GM10266 (cell line): Measurements from ENCODE around the gene RMND5B.
"Not testable (repeated sequence)": the region's sequence is repeated elsewhere in the genome, so short reads cannot be mapped to it uniquely, and the experiment has no call there.

ENCODE experiments used
- DNase-seq: peaks from one replicate; pipeline ENCODE4 v3.0.0; 2012; ENCODE audit errors: extremely low spot score
- TF ChIP-seq, protein P1 (sequence below): IDR thresholded peaks from 2 replicates; pipeline ENCODE4 v1.5.1; 2012; ENCODE audit warnings: mild to moderate bottlenecking, low read depth; ENCODE audit not compliant: control insufficient read depth, insufficient read depth; ENCODE audit errors: missing control alignments

Gene RMND5B, protein sequence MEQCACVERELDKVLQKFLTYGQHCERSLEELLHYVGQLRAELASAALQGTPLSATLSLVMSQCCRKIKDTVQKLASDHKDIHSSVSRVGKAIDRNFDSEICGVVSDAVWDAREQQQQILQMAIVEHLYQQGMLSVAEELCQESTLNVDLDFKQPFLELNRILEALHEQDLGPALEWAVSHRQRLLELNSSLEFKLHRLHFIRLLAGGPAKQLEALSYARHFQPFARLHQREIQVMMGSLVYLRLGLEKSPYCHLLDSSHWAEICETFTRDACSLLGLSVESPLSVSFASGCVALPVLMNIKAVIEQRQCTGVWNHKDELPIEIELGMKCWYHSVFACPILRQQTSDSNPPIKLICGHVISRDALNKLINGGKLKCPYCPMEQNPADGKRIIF

DNA sequence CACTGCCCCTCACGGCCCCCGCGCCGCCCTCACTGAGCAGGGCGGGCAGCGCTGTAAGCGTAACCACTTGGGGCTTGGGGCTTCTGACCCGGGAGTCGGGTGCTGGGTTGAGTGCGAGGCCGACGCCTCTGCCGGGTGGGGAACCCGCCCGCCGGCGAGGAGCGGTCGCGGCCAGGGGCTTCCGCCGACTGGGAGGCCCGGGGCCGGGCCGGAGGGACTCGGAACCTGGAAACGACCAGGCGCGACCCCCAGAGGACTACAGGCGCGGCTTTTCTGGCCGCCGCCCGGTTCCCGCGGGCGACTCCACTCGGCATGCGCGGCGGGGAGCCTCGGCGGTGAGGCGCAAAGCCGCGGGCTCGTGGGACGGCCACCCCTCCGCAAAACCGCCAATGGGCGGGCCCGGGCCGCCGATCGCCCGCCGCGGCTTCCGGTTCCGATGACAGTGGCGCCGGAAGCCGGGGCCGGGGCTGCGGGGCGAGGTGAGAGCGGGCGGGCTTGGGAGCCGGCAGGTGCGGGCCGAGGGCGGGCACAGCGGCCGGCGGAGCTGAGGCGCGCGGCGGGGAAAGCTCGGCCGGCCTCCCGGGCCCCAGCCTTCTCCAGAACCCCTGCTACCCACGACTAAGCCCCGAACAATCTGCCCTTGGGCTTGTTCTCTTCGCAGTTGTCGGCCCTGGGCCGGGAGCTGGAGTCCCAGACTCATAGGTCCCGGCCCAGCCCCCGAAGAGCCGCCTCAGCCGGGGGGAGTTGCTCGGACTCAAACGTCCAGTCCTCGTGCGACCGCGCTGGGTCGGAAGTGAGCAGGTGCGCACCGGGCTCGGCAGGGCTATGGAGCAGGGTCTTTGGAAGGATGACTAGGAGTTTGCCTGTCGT is at the start of gene RMND5B:
Gene RMND5B, plus strand, starts transcription at position 439 of the 870 bp plus-strand sequence. CDS start 7,106 bp downstream, outside the sequence.
- TF ChIP-seq, protein P1, sequence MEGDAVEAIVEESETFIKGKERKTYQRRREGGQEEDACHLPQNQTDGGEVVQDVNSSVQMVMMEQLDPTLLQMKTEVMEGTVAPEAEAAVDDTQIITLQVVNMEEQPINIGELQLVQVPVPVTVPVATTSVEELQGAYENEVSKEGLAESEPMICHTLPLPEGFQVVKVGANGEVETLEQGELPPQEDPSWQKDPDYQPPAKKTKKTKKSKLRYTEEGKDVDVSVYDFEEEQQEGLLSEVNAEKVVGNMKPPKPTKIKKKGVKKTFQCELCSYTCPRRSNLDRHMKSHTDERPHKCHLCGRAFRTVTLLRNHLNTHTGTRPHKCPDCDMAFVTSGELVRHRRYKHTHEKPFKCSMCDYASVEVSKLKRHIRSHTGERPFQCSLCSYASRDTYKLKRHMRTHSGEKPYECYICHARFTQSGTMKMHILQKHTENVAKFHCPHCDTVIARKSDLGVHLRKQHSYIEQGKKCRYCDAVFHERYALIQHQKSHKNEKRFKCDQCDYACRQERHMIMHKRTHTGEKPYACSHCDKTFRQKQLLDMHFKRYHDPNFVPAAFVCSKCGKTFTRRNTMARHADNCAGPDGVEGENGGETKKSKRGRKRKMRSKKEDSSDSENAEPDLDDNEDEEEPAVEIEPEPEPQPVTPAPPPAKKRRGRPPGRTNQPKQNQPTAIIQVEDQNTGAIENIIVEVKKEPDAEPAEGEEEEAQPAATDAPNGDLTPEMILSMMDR: no peak
- DNase-seq: peak; percentile 94

DNA sequence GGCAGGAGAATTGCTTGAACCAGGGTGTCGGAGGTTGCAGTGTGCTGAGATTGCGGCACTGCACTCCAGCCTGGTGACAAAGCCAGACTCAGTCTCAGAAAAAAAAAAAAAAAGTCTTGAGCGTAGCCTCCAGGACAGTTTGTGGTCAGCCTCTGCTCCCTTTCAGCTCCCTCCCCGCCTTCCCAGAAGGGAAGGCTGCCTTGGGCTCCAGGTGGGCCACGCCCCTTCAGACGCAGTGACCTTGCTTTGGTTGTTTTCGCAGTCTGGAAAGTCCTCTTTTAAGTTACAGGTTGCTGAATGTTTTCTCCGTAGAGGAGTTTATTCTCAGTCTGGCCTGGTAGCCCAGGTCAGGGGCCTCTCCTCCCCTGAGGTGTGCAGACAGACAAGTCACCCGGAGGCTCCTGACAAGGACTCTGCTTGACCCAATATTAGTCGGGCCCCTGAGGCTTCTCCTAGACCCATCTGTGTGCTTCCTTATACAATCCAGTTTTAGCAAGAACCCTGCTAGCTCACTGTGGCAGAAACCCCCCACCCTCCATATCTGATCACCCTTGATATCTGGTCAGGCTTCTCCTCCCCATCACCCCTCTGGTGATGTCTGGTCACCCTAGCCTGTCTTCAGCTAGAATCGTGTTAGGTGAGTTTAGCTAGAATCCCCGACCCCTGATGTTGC is 49.1 kb upstream of the RMND5B start:
- no peak for DNase-seq

DNA sequence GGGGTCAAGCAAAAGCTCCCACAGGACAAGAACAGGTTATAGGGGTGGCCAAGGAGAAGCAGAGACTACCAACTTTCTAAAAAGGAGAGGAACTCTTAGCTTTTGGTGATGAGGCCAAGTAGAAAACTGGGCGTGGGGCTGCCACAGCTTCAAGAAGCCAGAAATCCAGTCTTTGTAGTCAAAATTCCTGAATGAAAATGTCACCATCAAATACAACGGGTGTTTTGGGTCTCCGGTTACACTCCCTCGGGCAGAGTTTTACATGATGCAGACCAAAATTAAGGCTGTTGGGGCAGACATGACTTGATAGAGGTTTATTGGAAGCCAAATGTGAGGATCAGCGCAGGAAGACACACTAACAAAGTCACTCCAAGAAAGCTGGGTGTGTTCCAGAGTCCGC is 46.9 kb upstream of the RMND5B start:
- DNase-seq: no peak
- TF ChIP-seq, protein P1: no peak

More for the DNA sequence above, 49.1 kb upstream of the RMND5B start:
- TF ChIP-seq, protein P1: no peak

DNA sequence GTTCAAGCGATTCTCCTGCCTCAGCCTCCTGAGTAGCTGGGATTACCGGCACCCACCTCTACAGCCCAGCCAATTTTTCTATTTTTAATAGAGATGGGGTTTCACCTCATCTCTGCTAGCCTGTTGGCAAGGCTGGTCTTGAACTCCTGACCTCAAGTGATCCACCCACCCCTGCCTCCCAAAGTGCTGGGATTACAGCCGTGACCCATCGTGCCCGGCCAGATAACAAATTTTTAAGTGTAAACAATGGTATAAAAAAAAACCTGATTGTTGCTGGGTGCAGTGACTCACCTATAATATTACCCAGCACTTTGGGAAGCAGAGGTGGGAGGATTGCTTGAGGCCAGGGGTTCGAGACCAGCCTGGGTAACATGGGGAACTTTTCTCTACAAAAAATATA is 45.5 kb upstream of the RMND5B start:
- TF ChIP-seq, protein P1: no peak
- DNase-seq: no peak

DNA sequence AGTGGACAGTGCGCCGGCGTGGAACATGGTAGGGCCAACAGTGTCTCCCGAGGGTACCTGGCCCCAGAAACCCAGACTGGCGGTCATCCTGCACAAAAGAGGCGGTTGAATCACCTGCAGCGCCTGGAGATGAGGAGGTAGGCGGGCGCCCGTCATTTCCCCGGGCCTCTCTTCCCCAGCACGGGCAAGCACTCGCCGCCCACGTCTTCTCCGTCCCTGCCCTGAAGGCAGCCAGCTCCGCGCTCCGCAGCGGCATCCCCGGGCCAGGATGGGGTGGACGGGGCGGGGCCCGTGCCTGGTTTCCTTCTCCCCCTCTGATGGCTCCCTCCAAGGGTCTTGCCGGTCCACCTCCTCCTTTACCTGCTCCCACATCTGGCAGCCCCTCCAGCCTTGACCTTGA is 44.5 kb upstream of the RMND5B start:
- no peak for DNase-seq
- TF ChIP-seq, protein P1: no peak

DNA sequence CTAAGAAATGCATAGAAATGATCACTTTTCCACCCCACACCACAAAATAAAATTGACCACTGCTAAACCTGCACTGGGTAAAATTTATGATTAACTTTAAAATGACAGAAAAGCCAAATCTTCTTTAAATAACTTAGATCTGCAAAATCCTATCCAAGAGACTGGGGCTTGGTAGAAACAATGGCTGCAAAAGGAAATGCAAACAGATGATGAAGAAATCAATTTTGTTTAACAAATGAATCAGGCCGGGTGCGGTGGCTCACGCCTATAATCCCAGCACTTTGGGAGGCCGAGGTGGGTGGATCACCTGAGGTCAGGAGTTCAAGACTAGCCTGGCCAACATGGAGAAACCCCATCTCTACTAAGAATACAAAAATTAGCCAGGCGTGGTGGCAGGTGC is 43.6 kb upstream of the RMND5B start:
- DNase-seq: not testable (repeated sequence)

DNA sequence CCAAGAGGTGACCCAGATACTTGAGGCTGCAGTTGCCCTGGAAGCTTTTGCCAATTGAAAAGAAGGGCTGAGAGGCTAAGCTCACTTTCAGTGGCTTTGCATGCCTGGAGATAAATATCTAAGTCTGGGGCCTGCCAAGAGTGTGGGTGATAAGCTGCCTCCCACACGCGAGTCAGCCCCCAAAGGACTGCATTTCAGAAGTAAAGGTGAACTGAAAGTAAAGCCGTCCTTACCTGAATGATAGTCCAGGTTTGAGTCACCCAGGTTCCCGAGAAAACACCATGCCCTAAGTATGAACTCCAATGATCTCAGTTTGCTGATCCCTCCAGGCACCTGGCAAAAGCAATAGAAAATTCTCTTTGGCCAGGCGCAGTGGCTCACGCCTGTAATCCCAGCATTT is 40.0 kb upstream of the RMND5B start:
- TF ChIP-seq, protein P1: no peak
- no peak for DNase-seq
